ENCODE results near the gene AGAP1.

The AGAP1 gene

GRCh38 chr2:235651643-235652042, 157.8 kb downstream of the AGAP1 start:
- Histone ChIP-seq H3K27me3 (no peaks in the 10 kb centered on the region), H3K27ac (peak overlapping the region; percentile 35; the same call in 1 of the 2 replicates), H3K4me3 (no peak overlapping the region), H3K4me1 (peaks cover 88% of the 10 kb centered on the region), H3K9me3 (no peaks in the 10 kb centered on the region), H3K9ac (no peak overlapping the region), H3K36me3 (no peaks in the 10 kb centered on the region), H4K20me1 (no peaks in the 10 kb centered on the region), H3K4me2 (0 out of 2 replicates have a peak overlapping the region, but pooled peaks have one; percentile 22)
- no peak for TF ChIP-seq Cebpa-rat (IDR thresholded peaks at IDR 0.05)

GRCh38 chr2:235654103-235654813, 160.4 kb downstream of the AGAP1 start:
- Histone ChIP-seq H3K27ac (peak overlapping the region; percentile 65), H3K9ac (peak overlapping the region; percentile 53; the same call in 1 of the 2 replicates), H3K36me3 (no peaks in the 10 kb centered on the region), H3K9me3 (no peaks in the 10 kb centered on the region), H4K20me1 (peaks cover 15% of the 10 kb centered on the region), H3K4me3 (no peak overlapping the region), H3K4me2 (peak overlapping the region; percentile 63), H3K27me3 (no peaks in the 10 kb centered on the region), H3K4me1 (peaks cover 81% of the 10 kb centered on the region)
- TF ChIP-seq Cebpa-rat (IDR thresholded peaks at IDR 0.05), result no peak

- Histone ChIP-seq H3K9ac (0 out of 2 replicates have a peak overlapping the region, but pooled peaks have one; percentile 4), H4K20me1 (peaks cover 44% of the 10 kb centered on the region), H3K9me3 (no peaks in the 10 kb centered on the region), H3K4me1 (peaks cover 72% of the 10 kb centered on the region), H3K4me3 (no peak overlapping the region), H3K27ac (no peak overlapping the region), H3K27me3 (no peaks in the 10 kb centered on the region), H3K4me2 (peak overlapping the region; percentile 48), H3K36me3 (no peaks in the 10 kb centered on the region)
- no peak for TF ChIP-seq Cebpa-rat (IDR thresholded peaks at IDR 0.05)
These were observed 164.7 kb downstream of the AGAP1 start for GRCh38 chr2:235658351-235659174.

- Histone ChIP-seq H3K4me1 (peaks cover 72% of the 10 kb centered on the region), H3K27ac (no peak overlapping the region), H3K4me3 (no peak overlapping the region), H3K36me3 (no peaks in the 10 kb centered on the region), H3K27me3 (no peaks in the 10 kb centered on the region), H3K4me2 (peak overlapping the region; percentile 48), H3K9me3 (no peaks in the 10 kb centered on the region), H3K9ac (no peak overlapping the region), H4K20me1 (peaks cover 56% of the 10 kb centered on the region)
- TF ChIP-seq Cebpa-rat (IDR thresholded peaks at IDR 0.05), result no peak
These were observed 166.0 kb downstream of the AGAP1 start for GRCh38 chr2:235659767-235660322.

- Histone ChIP-seq H3K27ac (no peak overlapping the region), H3K27me3 (no peaks in the 10 kb centered on the region)
These were observed 166.7 kb downstream of the AGAP1 start for GRCh38 chr2:235660484-235661082.

GRCh38 chr2:235661167-235661937, 167.5 kb downstream of the AGAP1 start:
- Histone ChIP-seq H3K4me2 (no peak overlapping the region), H3K4me1 (peaks cover 74% of the 10 kb centered on the region), H3K9me3 (no peaks in the 10 kb centered on the region), H3K36me3 (no peaks in the 10 kb centered on the region), H3K27me3 (no peaks in the 10 kb centered on the region), H4K20me1 (peaks cover 70% of the 10 kb centered on the region), H3K27ac (no peak overlapping the region), H3K9ac (no peak overlapping the region), H3K4me3 (no peak overlapping the region)
- no peak for TF ChIP-seq Cebpa-rat (IDR thresholded peaks at IDR 0.05)

More at GRCh38 chr2:235660484-235661082, 166.7 kb downstream of the AGAP1 start:
- Histone ChIP-seq H3K9ac (no peak overlapping the region), H3K4me1 (peaks cover 72% of the 10 kb centered on the region), H4K20me1 (peaks cover 63% of the 10 kb centered on the region), H3K36me3 (no peaks in the 10 kb centered on the region), H3K4me2 (no peak overlapping the region), H3K9me3 (no peaks in the 10 kb centered on the region), H3K4me3 (no peak overlapping the region)
- no peak for TF ChIP-seq Cebpa-rat (IDR thresholded peaks at IDR 0.05)

GRCh38 chr2:235661952-235662351, 168.1 kb downstream of the AGAP1 start:
- no peak overlapping the region for H3K4me2 ChIP-seq
- H3K4me1 ChIP-seq, result peaks cover 79% of the 10 kb centered on the region
- no peaks in the 10 kb centered on the region for H3K9me3 ChIP-seq
- H4K20me1 ChIP-seq, result peaks cover 70% of the 10 kb centered on the region
- H3K4me3 ChIP-seq, result no peak overlapping the region
- H3K27ac ChIP-seq, result no peak overlapping the region
- no peaks in the 10 kb centered on the region for H3K36me3 ChIP-seq
- H3K27me3 ChIP-seq, result no peaks in the 10 kb centered on the region
- TF ChIP-seq Cebpa-rat (IDR thresholded peaks at IDR 0.05), result no peak
- no peak overlapping the region for H3K9ac ChIP-seq

- H3K4me1 ChIP-seq, result peaks cover 83% of the 10 kb centered on the region
- no peak for TF ChIP-seq Cebpa-rat (IDR thresholded peaks at IDR 0.05)
- no peaks in the 10 kb centered on the region for H3K27me3 ChIP-seq
- no peaks in the 10 kb centered on the region for H3K36me3 ChIP-seq
- H3K27ac ChIP-seq, result no peak overlapping the region
- H3K9ac ChIP-seq, result no peak overlapping the region
- H3K4me3 ChIP-seq, result no peak overlapping the region
- peak overlapping the region; percentile 93 for H3K4me2 ChIP-seq
- H4K20me1 ChIP-seq, result peaks cover 67% of the 10 kb centered on the region
- no peaks in the 10 kb centered on the region for H3K9me3 ChIP-seq
These were observed 170.0 kb downstream of the AGAP1 start for GRCh38 chr2:235663875-235664274.

- H4K20me1 ChIP-seq, result peaks cover 62% of the 10 kb centered on the region
- peaks cover 71% of the 10 kb centered on the region for H3K4me1 ChIP-seq
- TF ChIP-seq Cebpa-rat (IDR thresholded peaks at IDR 0.05), result no peak
- no peaks in the 10 kb centered on the region for H3K36me3 ChIP-seq
- H3K4me3 ChIP-seq, result peak overlapping the region; percentile 59
- no peaks in the 10 kb centered on the region for H3K27me3 ChIP-seq
- H3K27ac ChIP-seq, result peak overlapping the region; percentile 93; the same call in 1 of the 2 replicates
- peak overlapping the region; percentile 93 for H3K4me2 ChIP-seq
- peak overlapping the region; percentile 85 for H3K9ac ChIP-seq
- no peaks in the 10 kb centered on the region for H3K9me3 ChIP-seq
These were observed 171.9 kb downstream of the AGAP1 start for GRCh38 chr2:235665661-235666212.
